Islet of Langerhans (tissue), 1 donor: ENCODE data around the gene ARFGEF3.

ENCODE experiments used
- FAIRE-seq: peaks from one replicate; lab custom pipeline; 2011; peaks lifted over from hg19 to GRCh38; lab: Jason Lieb, UNC

ARFGEF3 gene

GRCh38 chr6:138215093-138215782, 53.5 kb downstream of the ARFGEF3 start:
- no peak for FAIRE-seq

- no peak for FAIRE-seq
Measured at GRCh38 chr6:138218449-138218848, 56.7 kb downstream of the ARFGEF3 start, which contains the start of gene PBOV1. Gene PBOV1 (minus strand): TSS chr6:138218491. CDS start chr6:138218395, 96 bp downstream.

GRCh38 chr6:138219398-138219797, 57.7 kb downstream of the ARFGEF3 start:
- no peak for FAIRE-seq

- FAIRE-seq: peak; percentile 94
Measured at GRCh38 chr6:138219901-138220300, 58.2 kb downstream of the ARFGEF3 start.

DNA sequence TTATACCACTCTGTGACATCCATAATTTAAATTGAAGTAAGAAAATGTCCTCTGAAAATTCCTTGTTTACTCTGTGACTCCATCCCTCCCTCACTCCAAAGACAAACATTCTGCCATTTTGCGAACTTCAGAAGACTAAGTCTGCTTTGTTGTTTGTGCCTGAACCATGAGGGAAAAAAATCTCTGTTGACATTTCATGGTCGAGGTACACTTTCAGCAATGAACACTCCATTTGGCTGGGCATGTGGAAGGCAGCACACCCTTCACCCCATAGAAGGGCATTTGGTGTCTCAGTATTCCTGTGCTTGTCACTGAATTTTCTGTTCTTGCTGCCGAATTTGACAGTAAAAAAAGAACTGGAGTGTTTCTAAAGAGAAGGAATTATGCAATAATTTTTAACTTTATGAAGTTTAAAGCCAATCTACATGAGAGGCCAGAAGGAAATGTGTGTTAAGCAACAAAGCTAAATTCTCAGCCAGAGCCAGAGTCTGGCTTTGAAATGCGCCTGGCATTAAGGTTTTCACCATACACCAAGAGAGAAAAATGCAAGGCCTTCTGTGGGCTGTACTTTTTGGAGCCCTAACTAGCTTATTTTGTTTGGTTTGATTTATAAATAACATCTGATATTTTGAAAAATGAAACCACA, 61.3 kb downstream of the ARFGEF3 start:
- FAIRE-seq: peak; percentile 27

- FAIRE-seq: no peak
Measured at GRCh38 chr6:138225953-138226352, 64.2 kb downstream of the ARFGEF3 start.

- peak; percentile 13 for FAIRE-seq
Measured at GRCh38 chr6:138226700-138227315, 65.1 kb downstream of the ARFGEF3 start.

- FAIRE-seq: peak; percentile 87
Measured at GRCh38 chr6:138227316-138227781, 65.6 kb downstream of the ARFGEF3 start.

GRCh38 chr6:138229072-138229471, 67.3 kb downstream of the ARFGEF3 start:
- no peak for FAIRE-seq

GRCh38 chr6:138229663-138230179, 68.0 kb downstream of the ARFGEF3 start:
- FAIRE-seq: no peak

- no peak for FAIRE-seq
Measured at GRCh38 chr6:138230221-138230620, 68.5 kb downstream of the ARFGEF3 start.

DNA sequence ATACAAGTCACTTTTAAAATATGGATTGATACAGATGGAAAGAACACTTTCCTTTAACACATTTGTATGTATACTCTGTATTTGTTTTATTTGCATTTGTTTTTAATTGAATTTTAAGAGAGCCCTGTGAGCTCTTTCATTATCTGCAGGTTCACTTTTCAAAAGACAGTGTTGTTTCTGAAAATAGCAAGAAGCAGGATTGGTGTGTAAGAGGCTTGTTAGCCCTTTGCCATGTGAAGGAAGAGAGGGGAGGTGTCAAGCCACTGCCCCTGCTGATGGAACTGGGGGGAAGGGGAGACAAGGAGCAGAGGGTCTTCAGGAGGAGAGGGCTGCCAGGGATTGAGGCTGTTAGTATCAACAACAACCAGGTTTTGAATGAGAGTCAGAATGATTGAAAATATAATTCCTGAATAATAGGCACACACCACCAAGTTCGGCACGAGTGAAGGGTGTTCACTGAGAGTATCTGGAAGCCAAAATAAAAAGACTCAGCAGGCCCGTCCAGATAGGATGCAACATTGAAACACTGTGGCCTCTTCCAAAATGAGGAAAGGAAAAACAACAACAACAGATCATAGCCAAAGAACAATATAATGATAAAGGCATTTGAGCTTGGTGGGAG, 69.1 kb downstream of the ARFGEF3 start:
- no peak for FAIRE-seq

DNA sequence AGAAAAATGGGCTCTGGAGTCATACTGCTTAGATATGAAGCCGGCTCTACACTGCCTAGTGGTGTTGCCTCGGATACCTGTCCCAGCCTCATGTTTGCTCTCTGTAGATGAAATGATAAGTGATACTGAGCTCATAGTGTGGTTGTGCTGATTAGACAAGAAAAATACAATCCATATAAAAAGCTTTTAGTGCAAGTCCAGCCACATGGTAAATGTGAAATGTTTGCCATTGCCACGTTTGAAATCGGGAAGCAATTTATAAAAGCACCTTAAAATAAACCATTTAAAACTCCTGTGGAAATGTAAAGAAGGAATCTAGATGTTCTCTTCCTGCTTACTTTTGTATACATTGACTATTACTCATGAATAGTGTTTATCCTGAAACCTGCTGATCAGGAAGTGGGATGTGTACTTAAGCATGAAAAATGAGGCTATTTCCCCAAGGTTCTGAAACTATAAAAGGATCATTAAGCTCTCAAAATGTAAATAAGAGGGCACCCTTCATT, 69.7 kb downstream of the ARFGEF3 start:
- peak; percentile 100 for FAIRE-seq

- no peak for FAIRE-seq
Measured at GRCh38 chr6:138234363-138234762, 72.6 kb downstream of the ARFGEF3 start.

- no peak for FAIRE-seq
Measured at GRCh38 chr6:138235205-138235604, 73.5 kb downstream of the ARFGEF3 start.

GRCh38 chr6:138235693-138236092, 74.0 kb downstream of the ARFGEF3 start:
- peak; percentile 41 for FAIRE-seq

DNA sequence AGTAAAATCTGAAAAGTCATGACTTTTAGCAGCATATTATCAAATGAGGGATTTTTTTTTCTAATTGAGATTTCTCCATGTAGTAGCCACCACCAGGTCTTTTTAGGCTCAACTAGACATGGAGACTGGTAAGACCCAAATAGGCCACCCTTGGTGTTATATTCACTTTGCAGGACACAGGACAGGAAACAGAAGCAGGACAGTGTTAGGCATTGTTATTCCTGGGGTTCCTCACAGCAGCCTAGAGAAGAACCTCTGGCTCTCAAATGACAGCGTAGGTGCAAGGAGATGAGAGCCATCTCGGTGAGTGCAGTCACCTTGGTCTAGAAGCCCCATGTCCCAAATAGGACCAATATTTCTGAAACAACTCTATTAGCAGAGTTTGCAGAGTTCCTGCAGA, 75.7 kb downstream of the ARFGEF3 start:
- no peak for FAIRE-seq

DNA sequence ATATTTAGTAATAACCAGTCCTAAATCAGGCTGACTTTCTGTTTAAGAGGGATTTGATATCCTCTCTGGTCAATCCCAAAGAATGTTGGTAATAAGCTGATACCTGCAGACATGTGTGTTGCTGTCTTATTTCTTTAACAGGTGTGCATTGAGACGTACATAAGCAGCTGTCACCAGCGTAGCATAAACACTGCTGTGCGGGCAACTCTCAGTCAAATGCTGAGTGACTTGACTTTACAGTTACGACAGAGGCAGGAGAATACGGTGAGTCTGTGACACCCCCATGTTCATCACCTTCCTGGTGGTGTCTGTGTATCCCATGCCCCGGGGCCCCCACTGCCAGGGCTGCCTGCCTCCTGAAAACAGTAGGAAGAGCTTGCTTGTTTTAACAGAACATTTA, 76.6 kb downstream of the ARFGEF3 start:
- no peak for FAIRE-seq

DNA sequence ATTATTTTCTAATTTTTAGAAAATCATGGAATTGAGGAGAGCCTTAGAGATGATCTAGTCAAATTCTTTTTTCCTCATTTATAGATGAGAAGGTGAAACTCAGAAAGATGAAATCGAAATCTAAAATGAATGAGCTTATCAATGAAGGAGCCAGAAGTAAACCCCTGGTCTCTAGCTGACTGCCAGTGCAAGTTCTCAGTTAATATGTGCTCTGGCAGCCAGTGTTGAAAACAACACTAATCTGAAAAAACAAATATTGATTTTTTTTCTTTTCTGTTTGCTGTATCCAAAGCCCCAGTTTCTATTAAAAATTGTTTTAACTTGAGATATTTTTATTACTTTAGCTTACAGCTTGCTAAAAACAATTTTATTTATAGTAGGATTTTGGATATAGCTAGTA, 78.0 kb downstream of the ARFGEF3 start:
- peak; percentile 97 for FAIRE-seq

- no peak for FAIRE-seq
Measured at GRCh38 chr6:138240476-138241245, 78.9 kb downstream of the ARFGEF3 start.

- FAIRE-seq: no peak
Measured at GRCh38 chr6:138241381-138241780, 79.6 kb downstream of the ARFGEF3 start.

GRCh38 chr6:138241934-138242333, 80.2 kb downstream of the ARFGEF3 start:
- no peak for FAIRE-seq
